OCI-LY1 (cell line): Measurements from ENCODE around the gene CXXC4.

Experiments
- CTCF ChIP-seq: fragments of 200-600 bp; sonication (generic), shearing (Covaris generic); IDR thresholded peaks from 2 replicates; pipeline ENCODE4 v1.5.1; 2017; ENCODE audit warnings: mild to moderate bottlenecking, antibody characterized with exemption, low read length, moderate library complexity, mixed read lengths
- EZH2 ChIP-seq: fragments of 200-600 bp; sonication (generic), shearing (Covaris generic); IDR thresholded peaks from 2 replicates; pipeline ENCODE4 v1.8.0; 2017; ENCODE audit warnings: borderline replicate concordance, mixed run types, mild to moderate bottlenecking, antibody characterized with exemption, low read length, moderate library complexity, mixed read lengths

GRCh38 chr4:104494185-104494584, 509 bp downstream of the CXXC4 start:
- TF ChIP-seq CTCF (no peak), EZH2 (no peak)
